Esophagus muscularis mucosa (tissue), 4 donors: ENCODE data around the gene CALML5.

Experiments
- CTCF ChIP-seq, 3 experiments: fragments of 200-600 bp in 2 of 3; fragments of 450-650 bp in 1 of 3; sonication (generic) in 2 of 3; IDR thresholded peaks; one replicate each; pipeline ENCODE4 v1.5.1; 2017 to 2019; ENCODE audit warnings: antibody characterized with exemption in 3 of 3, mild to moderate bottlenecking in 2 of 3, moderate library complexity in 1 of 3
- EP300 ChIP-seq: sonication (generic); formaldehyde crosslinking; IDR thresholded peaks from one replicate; pipeline ENCODE4 v1.6.1; 2017; ENCODE audit warnings: antibody characterized with exemption
- POLR2A ChIP-seq: fragments of 450-650 bp; IDR thresholded peaks from one replicate; pipeline ENCODE4 v1.6.1; 2017; ENCODE audit warnings: antibody characterized with exemption, moderate library complexity, mild to moderate bottlenecking, low read depth
- POLR2AphosphoS5 ChIP-seq, 2 donors: sonication (generic); formaldehyde crosslinking; IDR thresholded peaks; one replicate each; pipeline ENCODE4 v1.6.1; 2017; ENCODE audit warnings: antibody characterized with exemption in 2 of 2

- TF ChIP-seq CTCF (IDR thresholded peaks at IDR 0.05): no peak
- no peak for TF ChIP-seq POLR2A
- no peak for TF ChIP-seq EP300
- no peak for TF ChIP-seq POLR2AphosphoS5 (IDR thresholded peaks at IDR 0.05)
Observed at GRCh38 chr10:5543623-5544022, 44.3 kb upstream of the CALML5 start.
